Measurements from ENCODE around the gene PPP1R12A. TPM values are rescaled to one million over a fixed set of nuclear protein-coding genes. Genes with fewer than 3 reads are reported as not detected.

The PPP1R12A gene
- polyA plus RNA-seq, 2 of the 4 experiments (the other 2 are of a cell fraction), result 28.0 to 74.8 TPM

GRCh38 chr12:79885911-79886490 is 48.9 kb downstream of the PPP1R12A start:
- no peak for TF ChIP-seq NFE2L2 (conservative IDR thresholded peaks at IDR 0.05; ENCODE audit: low read length)
- TF ChIP-seq JUNB (IDR thresholded peaks at IDR 0.05), result no peak
- no peak for TF ChIP-seq SREBF2 (IDR thresholded peaks at IDR 0.05)
- TF ChIP-seq RFX5 (IDR thresholded peaks at IDR 0.05), result no peak
- no peak for TF ChIP-seq JUN (IDR thresholded peaks at IDR 0.05)
- TF ChIP-seq, protein P1, sequence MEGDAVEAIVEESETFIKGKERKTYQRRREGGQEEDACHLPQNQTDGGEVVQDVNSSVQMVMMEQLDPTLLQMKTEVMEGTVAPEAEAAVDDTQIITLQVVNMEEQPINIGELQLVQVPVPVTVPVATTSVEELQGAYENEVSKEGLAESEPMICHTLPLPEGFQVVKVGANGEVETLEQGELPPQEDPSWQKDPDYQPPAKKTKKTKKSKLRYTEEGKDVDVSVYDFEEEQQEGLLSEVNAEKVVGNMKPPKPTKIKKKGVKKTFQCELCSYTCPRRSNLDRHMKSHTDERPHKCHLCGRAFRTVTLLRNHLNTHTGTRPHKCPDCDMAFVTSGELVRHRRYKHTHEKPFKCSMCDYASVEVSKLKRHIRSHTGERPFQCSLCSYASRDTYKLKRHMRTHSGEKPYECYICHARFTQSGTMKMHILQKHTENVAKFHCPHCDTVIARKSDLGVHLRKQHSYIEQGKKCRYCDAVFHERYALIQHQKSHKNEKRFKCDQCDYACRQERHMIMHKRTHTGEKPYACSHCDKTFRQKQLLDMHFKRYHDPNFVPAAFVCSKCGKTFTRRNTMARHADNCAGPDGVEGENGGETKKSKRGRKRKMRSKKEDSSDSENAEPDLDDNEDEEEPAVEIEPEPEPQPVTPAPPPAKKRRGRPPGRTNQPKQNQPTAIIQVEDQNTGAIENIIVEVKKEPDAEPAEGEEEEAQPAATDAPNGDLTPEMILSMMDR (IDR thresholded peaks at IDR 0.05), result no peak

GRCh38 chr12:79884401-79885006 is 50.4 kb downstream of the PPP1R12A start:
- FAIRE-seq (no peak), ATAC-seq (no peak), DNase-seq (ENCODE audit: low read depth in 1 of 2, low spot score in 1 of 2) (no peak)
- TF ChIP-seq, protein P2, sequence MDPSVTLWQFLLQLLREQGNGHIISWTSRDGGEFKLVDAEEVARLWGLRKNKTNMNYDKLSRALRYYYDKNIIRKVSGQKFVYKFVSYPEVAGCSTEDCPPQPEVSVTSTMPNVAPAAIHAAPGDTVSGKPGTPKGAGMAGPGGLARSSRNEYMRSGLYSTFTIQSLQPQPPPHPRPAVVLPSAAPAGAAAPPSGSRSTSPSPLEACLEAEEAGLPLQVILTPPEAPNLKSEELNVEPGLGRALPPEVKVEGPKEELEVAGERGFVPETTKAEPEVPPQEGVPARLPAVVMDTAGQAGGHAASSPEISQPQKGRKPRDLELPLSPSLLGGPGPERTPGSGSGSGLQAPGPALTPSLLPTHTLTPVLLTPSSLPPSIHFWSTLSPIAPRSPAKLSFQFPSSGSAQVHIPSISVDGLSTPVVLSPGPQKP (IDR thresholded peaks at IDR 0.05; ENCODE audit: low read depth, low read length), result no peak
- TF ChIP-seq, protein P3, sequence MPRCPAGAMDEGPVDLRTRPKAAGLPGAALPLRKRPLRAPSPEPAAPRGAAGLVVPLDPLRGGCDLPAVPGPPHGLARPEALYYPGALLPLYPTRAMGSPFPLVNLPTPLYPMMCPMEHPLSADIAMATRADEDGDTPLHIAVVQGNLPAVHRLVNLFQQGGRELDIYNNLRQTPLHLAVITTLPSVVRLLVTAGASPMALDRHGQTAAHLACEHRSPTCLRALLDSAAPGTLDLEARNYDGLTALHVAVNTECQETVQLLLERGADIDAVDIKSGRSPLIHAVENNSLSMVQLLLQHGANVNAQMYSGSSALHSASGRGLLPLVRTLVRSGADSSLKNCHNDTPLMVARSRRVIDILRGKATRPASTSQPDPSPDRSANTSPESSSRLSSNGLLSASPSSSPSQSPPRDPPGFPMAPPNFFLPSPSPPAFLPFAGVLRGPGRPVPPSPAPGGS (IDR thresholded peaks at IDR 0.05), result no peak
- TF ChIP-seq, protein P4, sequence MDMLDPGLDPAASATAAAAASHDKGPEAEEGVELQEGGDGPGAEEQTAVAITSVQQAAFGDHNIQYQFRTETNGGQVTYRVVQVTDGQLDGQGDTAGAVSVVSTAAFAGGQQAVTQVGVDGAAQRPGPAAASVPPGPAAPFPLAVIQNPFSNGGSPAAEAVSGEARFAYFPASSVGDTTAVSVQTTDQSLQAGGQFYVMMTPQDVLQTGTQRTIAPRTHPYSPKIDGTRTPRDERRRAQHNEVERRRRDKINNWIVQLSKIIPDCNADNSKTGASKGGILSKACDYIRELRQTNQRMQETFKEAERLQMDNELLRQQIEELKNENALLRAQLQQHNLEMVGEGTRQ (IDR thresholded peaks at IDR 0.05), result no peak
- TF ChIP-seq CHD4 (IDR thresholded peaks at IDR 0.05; ENCODE audit: borderline replicate concordance) (no peak), RARB (CRISPR knock-in tag; IDR thresholded peaks at IDR 0.05) (no peak), POLR2AphosphoS2 (conservative IDR thresholded peaks at IDR 0.05; ENCODE audit: low read length) (no peak), ZNF302 (CRISPR knock-in tag; IDR thresholded peaks at IDR 0.05) (no peak), CHD2 (IDR thresholded peaks at IDR 0.05; ENCODE audit: low read length, partially characterized antibody) (no peak), JUNB (IDR thresholded peaks at IDR 0.05) (no peak), RCOR1 (IDR thresholded peaks at IDR 0.05; ENCODE audit: low read depth, low read length) (no peak), ZFP36 (IDR thresholded peaks at IDR 0.05; ENCODE audit: borderline replicate concordance, partially characterized antibody) (no peak), CBX8 (IDR thresholded peaks at IDR 0.05) (no peak), HDAC2 (IDR thresholded peaks at IDR 0.05) (no peak), ATOH8 (CRISPR knock-in tag; IDR thresholded peaks at IDR 0.05; ENCODE audit: low read depth) (no peak), HOXA7 (CRISPR knock-in tag; IDR thresholded peaks at IDR 0.05) (no peak), FOSB (CRISPR knock-in tag; IDR thresholded peaks at IDR 0.05) (no peak), EHF (CRISPR knock-in tag; IDR thresholded peaks at IDR 0.05) (no peak)
- TF ChIP-seq, protein P5, sequence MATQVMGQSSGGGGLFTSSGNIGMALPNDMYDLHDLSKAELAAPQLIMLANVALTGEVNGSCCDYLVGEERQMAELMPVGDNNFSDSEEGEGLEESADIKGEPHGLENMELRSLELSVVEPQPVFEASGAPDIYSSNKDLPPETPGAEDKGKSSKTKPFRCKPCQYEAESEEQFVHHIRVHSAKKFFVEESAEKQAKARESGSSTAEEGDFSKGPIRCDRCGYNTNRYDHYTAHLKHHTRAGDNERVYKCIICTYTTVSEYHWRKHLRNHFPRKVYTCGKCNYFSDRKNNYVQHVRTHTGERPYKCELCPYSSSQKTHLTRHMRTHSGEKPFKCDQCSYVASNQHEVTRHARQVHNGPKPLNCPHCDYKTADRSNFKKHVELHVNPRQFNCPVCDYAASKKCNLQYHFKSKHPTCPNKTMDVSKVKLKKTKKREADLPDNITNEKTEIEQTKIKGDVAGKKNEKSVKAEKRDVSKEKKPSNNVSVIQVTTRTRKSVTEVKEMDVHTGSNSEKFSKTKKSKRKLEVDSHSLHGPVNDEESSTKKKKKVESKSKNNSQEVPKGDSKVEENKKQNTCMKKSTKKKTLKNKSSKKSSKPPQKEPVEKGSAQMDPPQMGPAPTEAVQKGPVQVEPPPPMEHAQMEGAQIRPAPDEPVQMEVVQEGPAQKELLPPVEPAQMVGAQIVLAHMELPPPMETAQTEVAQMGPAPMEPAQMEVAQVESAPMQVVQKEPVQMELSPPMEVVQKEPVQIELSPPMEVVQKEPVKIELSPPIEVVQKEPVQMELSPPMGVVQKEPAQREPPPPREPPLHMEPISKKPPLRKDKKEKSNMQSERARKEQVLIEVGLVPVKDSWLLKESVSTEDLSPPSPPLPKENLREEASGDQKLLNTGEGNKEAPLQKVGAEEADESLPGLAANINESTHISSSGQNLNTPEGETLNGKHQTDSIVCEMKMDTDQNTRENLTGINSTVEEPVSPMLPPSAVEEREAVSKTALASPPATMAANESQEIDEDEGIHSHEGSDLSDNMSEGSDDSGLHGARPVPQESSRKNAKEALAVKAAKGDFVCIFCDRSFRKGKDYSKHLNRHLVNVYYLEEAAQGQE (IDR thresholded peaks at IDR 0.05), result no peak
- 92% methylated on average over 3 of the region's 3 CpGs for WGBS (ENCODE audit: missing lambda C conversion rate)
- ChIA-PET POLR2A (no interaction called here), CTCF (interaction anchor here (0.6 kb wide), 1 partner anchor 164 kb away, joined by 4 read pairs; no protein-coding TSS in a partner anchor)
- Histone ChIP-seq H3K4me1 (peaks cover 26% of the 10 kb centered on the region), H3K4me2 (no peak overlapping the region), H3K27ac (no peak overlapping the region), H3K9me3 (no peaks in the 10 kb centered on the region), H3K4me3 (no peak overlapping the region)

More at GRCh38 chr12:79885911-79886490, 48.9 kb downstream of the PPP1R12A start:
- ChIA-PET POLR2A (no interaction called here), CTCF (interaction anchor here (0.6 to 2.6 kb wide), 3 partner anchors 9 to 301 kb away, joined by 3 to 8 read pairs (median 5); no protein-coding TSS in a partner anchor)
- no peak for DNase-seq (ENCODE audit: low read depth in 1 of 2, low spot score in 1 of 2)
- no peak overlapping the region for H3K4me3 ChIP-seq
- H3K4me2 ChIP-seq, result no peak overlapping the region
- ATAC-seq, result no peak
- 80% methylated on average over 3 of the region's 3 CpGs for WGBS (ENCODE audit: missing lambda C conversion rate)
- peaks cover 28% of the 10 kb centered on the region for H3K4me1 ChIP-seq
- H3K9me3 ChIP-seq, result no peaks in the 10 kb centered on the region
- H3K27ac ChIP-seq, result no peak overlapping the region
- FAIRE-seq, result no peak
